Endothelial cell of umbilical vein (primary cell): ENCODE results near the gene PTPN6. TPM values are rescaled to one million over a fixed set of nuclear protein-coding genes. Genes with fewer than 3 reads are reported as not detected.

Experiments used
- BruUV-seq: library from RNA; stranded (reverse); fragments of 400-500 nt; replicated peaks from 2 replicates; lab custom pipeline; 2021; lab: Mats Ljungman, UMichigan
- CTCF ChIA-PET: fragments of 300-600, 350-600 bp; sonication (Branson Sonifier 250); formaldehyde crosslinking; loops from one replicate; lab custom pipeline; 2021; ENCODE audit warnings: antibody characterized with exemption, inconsistent platforms; lab: Charles Lee
- POLR2A ChIA-PET: fragments of 300-600, 350-600 bp; sonication (Branson Sonifier 250); formaldehyde crosslinking; loops from one replicate; lab custom pipeline; 2021; ENCODE audit warnings: antibody characterized with exemption, inconsistent platforms; lab: Charles Lee
- DNase-seq: peaks from one replicate; pipeline ENCODE4 v3.0.0-alpha.2; 2011; ENCODE audit warnings: low read depth, low spot score
- FAIRE-seq: peaks from 2 replicates; lab custom pipeline; 2011; peaks lifted over from hg19 to GRCh38; lab: Jason Lieb, UNC
- H2AFZ ChIP-seq: 2 replicates; pipeline ENCODE4 v1.6.0; 2012; ENCODE audit warnings: low read depth, low read length, control low read depth, inconsistent platforms
- H3K27ac ChIP-seq: 2 replicates; pipeline ENCODE4 v1.5.1; 2011; ENCODE audit warnings: low read depth, mild to moderate bottlenecking, control low read depth, low read length, moderate library complexity; ENCODE audit not compliant: insufficient read depth
- H3K27me3 ChIP-seq, 2 experiments: 2 replicates each; pipeline versions ENCODE4 v1.6.0 to v1.6.1; 2011; ENCODE audit warnings: low read length in 2 of 2, mixed read lengths in 1 of 2; ENCODE audit not compliant: control insufficient read depth in 2 of 2, insufficient read depth in 2 of 2
- H3K36me3 ChIP-seq, 2 experiments: 2 replicates in 1 of 2; 3 replicates in 1 of 2; pipeline ENCODE4 v1.5.1; 2011; ENCODE audit warnings: low read length in 2 of 2, mild to moderate bottlenecking in 1 of 2, moderate library complexity in 1 of 2; ENCODE audit not compliant: control insufficient read depth in 2 of 2, insufficient read depth in 2 of 2; ENCODE audit errors: extremely low read depth in 1 of 2
- H3K4me1 ChIP-seq: 3 replicates; pipeline ENCODE4 v1.5.1; 2011; ENCODE audit warnings: mild to moderate bottlenecking, low read length; ENCODE audit not compliant: control insufficient read depth, insufficient read depth; ENCODE audit errors: extremely low read depth
- H3K4me2 ChIP-seq: 2 replicates; pipeline ENCODE4 v1.6.1; 2011; ENCODE audit warnings: low read length, control low read depth, mixed read lengths; ENCODE audit not compliant: insufficient read depth
- H3K4me3 ChIP-seq, 3 experiments: fragments of 200-600 bp in 1 of 3; sonication (generic), shearing (Covaris generic) in 1 of 3; replicated peaks in 1 of 3; 2 replicates each; pipeline ENCODE4 v1.5.1; 2011 to 2016; ENCODE audit warnings: control low read depth in 3 of 3, low read length in 3 of 3, mild to moderate bottlenecking in 2 of 3, inconsistent platforms in 1 of 3, low read depth in 1 of 3, moderate library complexity in 1 of 3; ENCODE audit not compliant: insufficient read depth in 1 of 3
- H3K79me2 ChIP-seq: 2 replicates; pipeline ENCODE4 v1.6.0; 2012; ENCODE audit warnings: low read length, inconsistent platforms; ENCODE audit not compliant: control insufficient read depth, insufficient read depth
- H3K9ac ChIP-seq: replicated peaks from 2 replicates; pipeline ENCODE3; 2011; ENCODE audit warnings: low read length, control low read depth; ENCODE audit not compliant: insufficient read depth; ENCODE audit errors: extremely low read depth
- H3K9me1 ChIP-seq: replicated peaks from 3 replicates; pipeline ENCODE4 v1.6.0; 2011; ENCODE audit warnings: mild to moderate bottlenecking, low read length; ENCODE audit not compliant: control insufficient read depth, insufficient read depth; ENCODE audit errors: extremely low read depth
- H3K9me3 ChIP-seq: replicated peaks from 2 replicates; pipeline ENCODE4 v1.5.1; 2012; ENCODE audit warnings: low read length, inconsistent platforms; ENCODE audit not compliant: control insufficient read depth, insufficient read depth
- H4K20me1 ChIP-seq: replicated peaks from 2 replicates; pipeline ENCODE3; 2011; ENCODE audit warnings: mild to moderate bottlenecking, low read length; ENCODE audit not compliant: control insufficient read depth, insufficient read depth; ENCODE audit errors: extremely low read depth
- EZH2 ChIP-seq: IDR thresholded peaks from 2 replicates; pipeline ENCODE4 v1.6.1; 2012; ENCODE audit warnings: borderline replicate concordance, low read depth, mild to moderate bottlenecking, moderate library complexity, low read length, inconsistent platforms; ENCODE audit not compliant: severe bottlenecking
- FOS ChIP-seq: IDR thresholded peaks from 2 replicates; pipeline ENCODE4 v1.6.1; 2011; ENCODE audit warnings: mild to moderate bottlenecking, low read length, moderate library complexity, borderline replicate concordance; ENCODE audit not compliant: insufficient read depth
- GATA2 ChIP-seq: IDR thresholded peaks from 2 replicates; pipeline ENCODE4 v1.7.0; 2011; ENCODE audit warnings: low read depth, mild to moderate bottlenecking, moderate library complexity, mixed read lengths, low read length; ENCODE audit not compliant: insufficient read length, insufficient read depth
- JUN ChIP-seq: IDR thresholded peaks from 2 replicates; pipeline ENCODE4 v1.6.1; 2011; ENCODE audit warnings: borderline replicate concordance, low read depth; ENCODE audit not compliant: insufficient read length, insufficient read depth
- MYC ChIP-seq: IDR thresholded peaks from one replicate; pipeline ENCODE4 v1.6.1; 2011; ENCODE audit warnings: mild to moderate bottlenecking, low read depth, low read length
- POLR2A ChIP-seq: IDR thresholded peaks from 2 replicates; pipeline ENCODE4 v1.6.1; 2012; ENCODE audit warnings: low read depth, mild to moderate bottlenecking, control low read depth, low read length
- POLR2AphosphoS5 ChIP-seq: IDR thresholded peaks from 2 replicates; pipeline ENCODE4 v1.6.1; 2012; ENCODE audit warnings: low read depth, mild to moderate bottlenecking, control low read depth, low read length, moderate library complexity; ENCODE audit not compliant: insufficient read depth
- dilution Hi-C: fragments of 300-500 bp; cut with MboI; formaldehyde crosslinking; loops from one replicate; pipeline ENCODE4 v1.15.0; 2019; ENCODE audit warnings: low sequenced_read_pairs; ENCODE audit not compliant: extremely low pct_ligation_motif_present
- intact Hi-C: fragments of 100-400 bp; cut with micrococcal nuclease; formaldehyde crosslinking; loops from one replicate; pipeline ENCODE4 v1.10.0; 2022
- polyA plus RNA-seq, 4 experiments: library from polyadenylated mRNA; depleted of rRNA in 3 of 4; stranded (reverse) in 3 of 4; unstranded in 1 of 4; fragments of >200 nt; gene quantifications; 2 replicates each; pipeline versions ENCODE4 v1.2.1 to v1.2.3, GENCODE V29; 2011 to 2012; ENCODE audit warnings: missing spikeins in 1 of 4
- total RNA-seq: library from RNA; stranded (reverse); gene quantifications from 2 replicates; pipeline ENCODE4 v1.2.3, GENCODE V29; 2021
- TF ChIP-seq, protein P1 (sequence below): IDR thresholded peaks from 2 replicates; pipeline ENCODE4 v1.6.1; 2011; ENCODE audit not compliant: insufficient read depth, insufficient read length
- TF ChIP-seq, protein P2 (sequence below), 2 donors: IDR thresholded peaks; 1 replicate in 1 of 2; 2 replicates in 1 of 2; pipeline ENCODE4 v1.5.1; 2011; ENCODE audit warnings: low read length in 2 of 2, mild to moderate bottlenecking in 2 of 2, moderate library complexity in 2 of 2, control low read depth in 1 of 2, inconsistent platforms in 1 of 2, low read depth in 1 of 2; ENCODE audit not compliant: insufficient read depth in 1 of 2; ENCODE audit errors: extremely low read depth in 1 of 2

Gene PTPN6
- total and polyA plus RNA-seq, 2 donors (not counting 3 experiments of a cell fraction or from before 2014, with no cell fraction given): 0.25 to 1.6 TPM

DNA sequence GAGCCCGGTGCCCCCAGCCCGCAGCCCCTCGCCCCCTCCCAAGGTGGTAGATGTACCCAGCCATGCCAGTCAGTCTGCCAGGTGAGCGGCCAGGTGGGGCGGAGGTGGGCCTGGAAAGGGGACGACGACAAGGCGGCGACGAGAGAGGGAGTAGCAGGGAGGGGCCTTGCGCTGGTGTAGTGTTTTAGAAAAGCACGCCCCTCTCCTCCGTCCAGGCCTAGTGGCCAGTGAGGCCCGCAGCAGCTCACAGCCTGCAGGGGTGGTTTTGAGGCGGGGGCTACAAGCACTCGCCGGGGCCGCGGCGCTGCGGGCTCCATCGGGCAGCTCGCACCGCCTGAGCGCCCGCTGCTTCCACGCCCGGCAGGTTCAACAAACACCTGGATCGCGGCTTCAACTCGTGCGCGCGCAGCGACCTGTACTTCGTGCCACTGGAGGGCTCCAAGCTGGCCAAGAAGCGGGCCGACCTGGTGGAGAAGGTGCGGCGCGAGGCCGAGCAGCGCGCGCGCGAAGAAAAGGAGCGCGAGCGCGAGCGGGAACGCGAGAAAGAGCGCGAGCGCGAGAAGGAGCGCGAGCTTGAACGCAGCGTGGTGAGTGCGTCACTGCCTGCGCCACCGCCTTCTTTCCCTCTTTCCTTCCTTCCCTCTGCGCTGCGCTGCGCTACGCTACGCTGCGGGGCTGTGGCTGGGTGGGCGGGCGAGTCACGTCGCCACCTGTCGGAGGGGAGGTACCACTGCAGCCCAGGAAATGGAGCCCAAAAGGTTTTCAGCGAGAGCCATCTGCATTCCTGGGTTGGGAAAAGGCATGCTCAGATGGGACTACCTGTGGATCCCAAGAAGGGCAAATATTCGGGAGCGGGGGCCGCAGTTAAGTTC, 13.4 kb upstream of the PTPN6 start:
- intact Hi-C loops (loop anchor here (1.0 kb wide), 3 partner anchors 13 to 68 kb away; partner anchors contain the start of genes EMG1 and PHB2), dilution Hi-C loops (no loop called here)
- peak overlapping the region; percentile 34 for H3K4me2 ChIP-seq
- peaks cover 8% of the 10 kb centered on the region for H3K79me2 ChIP-seq
- TSS peak; percentile 62 for BruUV-seq
- H3K4me3 ChIP-seq: peak overlapping the region in 2 of 3 experiments; percentile 15 to 51
- TF ChIP-seq POLR2AphosphoS5: peak; percentile 97
- no peak for TF ChIP-seq JUN
- TF ChIP-seq FOS: peak; percentile 33
- TF ChIP-seq POLR2A: peak; percentile 94
- TF ChIP-seq, protein P1, sequence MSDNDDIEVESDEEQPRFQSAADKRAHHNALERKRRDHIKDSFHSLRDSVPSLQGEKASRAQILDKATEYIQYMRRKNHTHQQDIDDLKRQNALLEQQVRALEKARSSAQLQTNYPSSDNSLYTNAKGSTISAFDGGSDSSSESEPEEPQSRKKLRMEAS: peak; percentile 84
- TF ChIP-seq, protein P2, sequence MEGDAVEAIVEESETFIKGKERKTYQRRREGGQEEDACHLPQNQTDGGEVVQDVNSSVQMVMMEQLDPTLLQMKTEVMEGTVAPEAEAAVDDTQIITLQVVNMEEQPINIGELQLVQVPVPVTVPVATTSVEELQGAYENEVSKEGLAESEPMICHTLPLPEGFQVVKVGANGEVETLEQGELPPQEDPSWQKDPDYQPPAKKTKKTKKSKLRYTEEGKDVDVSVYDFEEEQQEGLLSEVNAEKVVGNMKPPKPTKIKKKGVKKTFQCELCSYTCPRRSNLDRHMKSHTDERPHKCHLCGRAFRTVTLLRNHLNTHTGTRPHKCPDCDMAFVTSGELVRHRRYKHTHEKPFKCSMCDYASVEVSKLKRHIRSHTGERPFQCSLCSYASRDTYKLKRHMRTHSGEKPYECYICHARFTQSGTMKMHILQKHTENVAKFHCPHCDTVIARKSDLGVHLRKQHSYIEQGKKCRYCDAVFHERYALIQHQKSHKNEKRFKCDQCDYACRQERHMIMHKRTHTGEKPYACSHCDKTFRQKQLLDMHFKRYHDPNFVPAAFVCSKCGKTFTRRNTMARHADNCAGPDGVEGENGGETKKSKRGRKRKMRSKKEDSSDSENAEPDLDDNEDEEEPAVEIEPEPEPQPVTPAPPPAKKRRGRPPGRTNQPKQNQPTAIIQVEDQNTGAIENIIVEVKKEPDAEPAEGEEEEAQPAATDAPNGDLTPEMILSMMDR (IDR thresholded peaks at IDR 0.05; ENCODE audit: extremely low read depth in 1 of 2, insufficient read depth in 1 of 2, low read depth in 1 of 2, low read length in 2 of 2): peak; percentile 90 to 98
- no peak for TF ChIP-seq EZH2
- no peak for TF ChIP-seq GATA2
- peak; percentile 86 for TF ChIP-seq MYC
- ChIA-PET POLR2A (interaction anchor here (1.4 to 2.8 kb wide), 2 partner anchors 9 to 12 kb away, joined by 4 to 16 read pairs; no protein-coding TSS in a partner anchor), CTCF (interaction anchor here (0.5 to 5.3 kb wide), 15 partner anchors 9 to 172 kb away, joined by 3 to 94 read pairs (median 6); partner anchors contain the start of genes ATN1, EMG1, ENO2 and PHB2)
- H3K9me3 ChIP-seq: no peaks in the 10 kb centered on the region
- FAIRE-seq (peak; percentile 99), DNase-seq (peak; percentile 96)
- no peak overlapping the region for H2AFZ ChIP-seq
- H3K36me3 ChIP-seq: peaks cover 3 to 36% of the 10 kb centered on the region in 2 experiments
- H4K20me1 ChIP-seq: no peaks in the 10 kb centered on the region
- peaks cover 21% of the 10 kb centered on the region for H3K4me1 ChIP-seq
- peak overlapping the region; percentile 59 for H3K9ac ChIP-seq
- no peaks in the 10 kb centered on the region for H3K9me1 ChIP-seq
- H3K27ac ChIP-seq: peak overlapping the region; percentile 41
- no peaks in the 10 kb centered on the region for H3K27me3 ChIP-seq
